ENCODE results near the gene SLIT1.
A peak's percentile ranks its signal among the peaks of the same experiment; 100 is the strongest.

The SLIT1 gene

DNA sequence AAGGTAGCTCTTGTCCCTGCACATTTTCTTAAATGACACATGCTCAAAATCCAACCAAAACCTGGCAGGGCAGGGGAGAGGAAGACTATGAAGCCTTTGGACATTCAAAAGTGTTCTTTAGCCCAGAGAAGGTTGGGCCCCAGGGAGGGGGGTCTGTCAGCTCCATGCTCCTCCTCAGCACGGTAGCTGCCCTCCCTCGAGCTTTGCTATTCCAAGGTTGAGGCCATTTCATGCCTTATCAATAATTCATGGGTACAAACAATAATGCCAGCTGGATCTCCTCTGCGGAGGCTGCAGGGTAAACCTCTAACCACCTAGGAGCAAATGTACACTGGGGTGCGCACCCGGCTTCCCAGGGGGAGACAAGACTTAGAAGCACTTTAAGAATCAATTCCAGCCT, 61.5 kb downstream of the SLIT1 start:
- Histone ChIP-seq H3K14ac (ENCODE audit: low read length) (peak overlapping the region; percentile 43), H3K4me3 (ENCODE audit: low read length in 2 of 2) (no peak overlapping the region), H3K18ac (ENCODE audit: low read length) (no peak overlapping the region), H3K9me3 (replicated peaks in 1 of 2; ENCODE audit: control insufficient read depth in 2 of 2, insufficient read depth in 1 of 2, low read depth in 1 of 2, low read length in 2 of 2) (no peaks in the 10 kb centered on the region), H4K8ac (ENCODE audit: low read depth, low read length) (no peak overlapping the region), H2AK5ac (ENCODE audit: low read depth, low read length) (no peak overlapping the region), H3K23ac (ENCODE audit: low read depth, low read length, poor library complexity) (no peak overlapping the region), H3K4me2 (ENCODE audit: insufficient read depth, low read length, poor library complexity, severe bottlenecking) (no peak overlapping the region), H3K4ac (ENCODE audit: low read length) (no peak overlapping the region), H4K91ac (ENCODE audit: low read depth, low read length, poor library complexity) (no peak overlapping the region), H2AFZ (ENCODE audit: low read length) (no peak overlapping the region), H3K4me1 (ENCODE audit: control insufficient read depth in 2 of 2, insufficient read depth in 1 of 2, low read depth in 1 of 2, low read length in 2 of 2) (peaks cover 9 to 26% of the 10 kb centered on the region in 2 donors), H2BK120ac (ENCODE audit: low read depth, low read length) (no peak overlapping the region), H2BK15ac (ENCODE audit: low read length) (no peak overlapping the region), H3K27me3 (ENCODE audit: control insufficient read depth in 3 of 3, insufficient read depth in 3 of 3, low read depth in 1 of 3, low read length in 3 of 3) (no peaks in the 10 kb centered on the region), H3K9ac (ENCODE audit: low read depth, low read length, poor library complexity) (no peak overlapping the region), H2BK12ac (ENCODE audit: low read length) (peak overlapping the region; percentile 75), H3K36me3 (replicated peaks in 1 of 2; ENCODE audit: control insufficient read depth in 2 of 2, insufficient read depth in 2 of 2, low read length in 2 of 2) (no peaks in the 10 kb centered on the region), H3K79me1 (ENCODE audit: low read depth, low read length) (no peaks in the 10 kb centered on the region), H3K27ac (replicated peaks; ENCODE audit: low read length) (no peak overlapping the region), H2BK5ac (ENCODE audit: low read length) (no peak overlapping the region)
- DNase-seq (ENCODE audit: low spot score): no peak
- WGBS, 2 donors (ENCODE audit: extremely low coverage in 2 of 2, insufficient read length in 2 of 2, insufficient replicate concordance in 1 of 2): no CpG with 5 or more reads among the region's 5 CpGs

GRCh38 chr10:97123765-97124164, 62.0 kb downstream of the SLIT1 start:
- no peak overlapping the region for H3K4ac ChIP-seq (ENCODE audit: low read length)
- H3K27me3 ChIP-seq (ENCODE audit: control insufficient read depth in 3 of 3, insufficient read depth in 3 of 3, low read depth in 1 of 3, low read length in 3 of 3): no peaks in the 10 kb centered on the region
- peak overlapping the region; percentile 20 for H3K18ac ChIP-seq (ENCODE audit: low read length)
- no peak overlapping the region for H2BK12ac ChIP-seq (ENCODE audit: low read length)
- no peaks in the 10 kb centered on the region for H3K9me3 ChIP-seq (replicated peaks in 1 of 2; ENCODE audit: control insufficient read depth in 2 of 2, insufficient read depth in 1 of 2, low read depth in 1 of 2, low read length in 2 of 2)
- no peak overlapping the region for H4K91ac ChIP-seq (ENCODE audit: low read depth, low read length, poor library complexity)
- H3K4me1 ChIP-seq (ENCODE audit: control insufficient read depth in 2 of 2, insufficient read depth in 1 of 2, low read depth in 1 of 2, low read length in 2 of 2): peaks cover 9 to 22% of the 10 kb centered on the region in 2 donors
- H3K4me2 ChIP-seq (ENCODE audit: insufficient read depth, low read length, poor library complexity, severe bottlenecking): no peak overlapping the region
- no peak overlapping the region for H2AFZ ChIP-seq (ENCODE audit: low read length)
- no peak overlapping the region for H2AK5ac ChIP-seq (ENCODE audit: low read depth, low read length)
- H3K14ac ChIP-seq (ENCODE audit: low read length): no peak overlapping the region
- H2BK120ac ChIP-seq (ENCODE audit: low read depth, low read length): no peak overlapping the region
- no CpG with 5 or more reads among the region's 5 CpGs for WGBS, 2 donors (ENCODE audit: extremely low coverage in 2 of 2, insufficient read length in 2 of 2, insufficient replicate concordance in 1 of 2)
- H2BK15ac ChIP-seq (ENCODE audit: low read length): no peak overlapping the region
- H3K9ac ChIP-seq (ENCODE audit: low read depth, low read length, poor library complexity): no peak overlapping the region
- no peak overlapping the region for H2BK5ac ChIP-seq (ENCODE audit: low read length)
- no peak overlapping the region for H3K27ac ChIP-seq (replicated peaks; ENCODE audit: low read length)
- H3K23ac ChIP-seq (ENCODE audit: low read depth, low read length, poor library complexity): no peak overlapping the region
- no peaks in the 10 kb centered on the region for H3K36me3 ChIP-seq (replicated peaks in 1 of 2; ENCODE audit: control insufficient read depth in 2 of 2, insufficient read depth in 2 of 2, low read length in 2 of 2)
- H4K8ac ChIP-seq (ENCODE audit: low read depth, low read length): no peak overlapping the region
- no peaks in the 10 kb centered on the region for H3K79me1 ChIP-seq (ENCODE audit: low read depth, low read length)
- no peak overlapping the region for H3K4me3 ChIP-seq (ENCODE audit: low read length in 2 of 2)
- DNase-seq (ENCODE audit: low spot score): no peak

GRCh38 chr10:97121041-97121440, 64.7 kb downstream of the SLIT1 start:
- no peak overlapping the region for H3K18ac ChIP-seq (ENCODE audit: low read length)
- no CpG with 5 or more reads among the region's 4 CpGs for WGBS, 2 donors (ENCODE audit: extremely low coverage in 2 of 2, insufficient read length in 2 of 2, insufficient replicate concordance in 1 of 2)
- H2AFZ ChIP-seq (ENCODE audit: low read length): no peak overlapping the region
- H4K91ac ChIP-seq (ENCODE audit: low read depth, low read length, poor library complexity): no peak overlapping the region
- no peak overlapping the region for H4K8ac ChIP-seq (ENCODE audit: low read depth, low read length)
- no peak overlapping the region for H2BK120ac ChIP-seq (ENCODE audit: low read depth, low read length)
- H3K9ac ChIP-seq (ENCODE audit: low read depth, low read length, poor library complexity): no peak overlapping the region
- no peak overlapping the region for H3K4me2 ChIP-seq (ENCODE audit: insufficient read depth, low read length, poor library complexity, severe bottlenecking)
- H3K4me1 ChIP-seq (ENCODE audit: control insufficient read depth in 2 of 2, insufficient read depth in 1 of 2, low read depth in 1 of 2, low read length in 2 of 2): peaks cover 3 to 10% of the 10 kb centered on the region in 2 donors
- H3K9me3 ChIP-seq (replicated peaks in 1 of 2; ENCODE audit: control insufficient read depth in 2 of 2, insufficient read depth in 1 of 2, low read depth in 1 of 2, low read length in 2 of 2): no peaks in the 10 kb centered on the region
- H3K4ac ChIP-seq (ENCODE audit: low read length): no peak overlapping the region
- no peaks in the 10 kb centered on the region for H3K27me3 ChIP-seq (ENCODE audit: control insufficient read depth in 3 of 3, insufficient read depth in 3 of 3, low read depth in 1 of 3, low read length in 3 of 3)
- H3K79me1 ChIP-seq (ENCODE audit: low read depth, low read length): no peaks in the 10 kb centered on the region
- H3K36me3 ChIP-seq (replicated peaks in 1 of 2; ENCODE audit: control insufficient read depth in 2 of 2, insufficient read depth in 2 of 2, low read length in 2 of 2): no peaks in the 10 kb centered on the region
- no peak overlapping the region for H2BK5ac ChIP-seq (ENCODE audit: low read length)
- H3K23ac ChIP-seq (ENCODE audit: low read depth, low read length, poor library complexity): no peak overlapping the region
- no peak overlapping the region for H3K14ac ChIP-seq (ENCODE audit: low read length)
- H3K4me3 ChIP-seq (ENCODE audit: low read length in 2 of 2): no peak overlapping the region
- no peak overlapping the region for H2AK5ac ChIP-seq (ENCODE audit: low read depth, low read length)
- no peak overlapping the region for H3K27ac ChIP-seq (replicated peaks; ENCODE audit: low read length)
- H2BK15ac ChIP-seq (ENCODE audit: low read length): no peak overlapping the region
- DNase-seq (ENCODE audit: low spot score): no peak
- H2BK12ac ChIP-seq (ENCODE audit: low read length): no peak overlapping the region

DNA sequence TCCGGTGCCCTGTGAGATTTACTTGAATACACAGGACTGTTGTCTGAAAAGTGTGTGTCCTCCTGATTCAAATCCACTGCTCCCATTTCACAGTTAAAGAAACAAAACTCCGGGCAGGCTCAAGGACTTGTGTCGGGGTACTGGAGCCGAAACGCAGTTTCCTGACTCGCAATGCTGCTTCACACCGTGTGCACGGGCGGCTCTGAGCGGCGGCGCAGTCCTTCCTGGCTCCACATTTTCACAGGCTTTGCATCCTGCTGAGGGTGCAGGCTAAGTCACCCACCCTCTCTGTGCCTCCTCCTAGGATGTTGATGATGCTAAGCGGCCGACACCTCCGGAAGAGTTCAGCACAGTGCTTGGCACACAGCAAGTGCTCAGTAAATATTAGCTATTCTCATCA, 65.4 kb downstream of the SLIT1 start:
- H2AK5ac ChIP-seq (ENCODE audit: low read depth, low read length): no peak overlapping the region
- peaks cover 3 to 10% of the 10 kb centered on the region in 2 donors for H3K4me1 ChIP-seq (ENCODE audit: control insufficient read depth in 2 of 2, insufficient read depth in 1 of 2, low read depth in 1 of 2, low read length in 2 of 2)
- no peak overlapping the region for H3K27ac ChIP-seq (replicated peaks; ENCODE audit: low read length)
- DNase-seq (ENCODE audit: low spot score): no peak
- no peaks in the 10 kb centered on the region for H3K79me1 ChIP-seq (ENCODE audit: low read depth, low read length)
- H3K4me3 ChIP-seq (ENCODE audit: low read length in 2 of 2): no peak overlapping the region
- H2BK12ac ChIP-seq (ENCODE audit: low read length): no peak overlapping the region
- H3K9me3 ChIP-seq (replicated peaks in 1 of 2; ENCODE audit: control insufficient read depth in 2 of 2, insufficient read depth in 1 of 2, low read depth in 1 of 2, low read length in 2 of 2): no peaks in the 10 kb centered on the region
- peak overlapping the region; percentile 56 for H3K18ac ChIP-seq (ENCODE audit: low read length)
- no peaks in the 10 kb centered on the region for H3K27me3 ChIP-seq (ENCODE audit: control insufficient read depth in 3 of 3, insufficient read depth in 3 of 3, low read depth in 1 of 3, low read length in 3 of 3)
- no peak overlapping the region for H4K91ac ChIP-seq (ENCODE audit: low read depth, low read length, poor library complexity)
- H3K4me2 ChIP-seq (ENCODE audit: insufficient read depth, low read length, poor library complexity, severe bottlenecking): no peak overlapping the region
- no peak overlapping the region for H2AFZ ChIP-seq (ENCODE audit: low read length)
- H3K36me3 ChIP-seq (replicated peaks in 1 of 2; ENCODE audit: control insufficient read depth in 2 of 2, insufficient read depth in 2 of 2, low read length in 2 of 2): no peaks in the 10 kb centered on the region
- no peak overlapping the region for H4K8ac ChIP-seq (ENCODE audit: low read depth, low read length)
- no peak overlapping the region for H2BK5ac ChIP-seq (ENCODE audit: low read length)
- H3K9ac ChIP-seq (ENCODE audit: low read depth, low read length, poor library complexity): no peak overlapping the region
- WGBS, 2 donors (ENCODE audit: extremely low coverage in 2 of 2, insufficient read length in 2 of 2, insufficient replicate concordance in 1 of 2): no CpG with 5 or more reads among the region's 15 CpGs
- no peak overlapping the region for H3K14ac ChIP-seq (ENCODE audit: low read length)
- H2BK120ac ChIP-seq (ENCODE audit: low read depth, low read length): no peak overlapping the region
- H3K4ac ChIP-seq (ENCODE audit: low read length): no peak overlapping the region
- no peak overlapping the region for H2BK15ac ChIP-seq (ENCODE audit: low read length)
- no peak overlapping the region for H3K23ac ChIP-seq (ENCODE audit: low read depth, low read length, poor library complexity)
